H1 (cell line): ENCODE results near the gene CDKN1A. TPM values are rescaled to one million over a fixed set of nuclear protein-coding genes. Genes with fewer than 3 reads are reported as not detected.

ENCODE experiments used
- CTCF ChIP-seq, 3 experiments: IDR thresholded peaks; 1 replicate in 2 of 3; 2 replicates in 1 of 3; pipeline versions ENCODE4 v1.5.1 to v1.6.1; 2011; ENCODE audit warnings: low read length in 3 of 3, mild to moderate bottlenecking in 3 of 3, inconsistent platforms in 2 of 3, low read depth in 1 of 3, moderate library complexity in 1 of 3; ENCODE audit not compliant: insufficient read depth in 1 of 3; ENCODE audit errors: control extremely low read depth in 1 of 3
- PHF8 ChIP-seq: fragments of 200-600 bp; sonication (generic); conservative IDR thresholded peaks from 2 replicates; pipeline ENCODE4 v1.7.1; 2012; ENCODE audit warnings: low read depth, mild to moderate bottlenecking, inconsistent platforms, low read length, moderate library complexity
- ZNF274 ChIP-seq: IDR thresholded peaks from 2 replicates; pipeline ENCODE4 v1.7.0; 2012; ENCODE audit warnings: low read length, borderline replicate concordance; ENCODE audit errors: extremely low read depth
- polyA plus RNA-seq, 7 experiments: library from polyadenylated mRNA; depleted of rRNA in 3 of 7; stranded (reverse) in 5 of 7; unstranded in 2 of 7; fragments of >200 nt in 5 of 7; fragments of 200-250 nt in 2 of 7; gene quantifications; 1 replicate in 5 of 7; 2 replicates in 1 of 7; 4 replicates in 1 of 7; pipeline versions ENCODE4 v1.2.1 to v1.2.3, GENCODE V29; 2011 to 2013; ENCODE audit warnings: missing spikeins in 2 of 7, mixed read lengths in 2 of 7
- total RNA-seq: library from RNA; stranded (reverse); fragmentation: NEBNext Ultra II Directional; extraction: Animal tissue kit (Norgen Biotek cat#: 25700); gene quantifications from 2 replicates; pipeline ENCODE4 v1.2.1, GENCODE V29; 2021

The CDKN1A gene
- total and polyA plus RNA-seq, 2 of the 8 experiments (the other 6 are each of a cell fraction or from before 2014, with no cell fraction given) = 15.2 to 36.0 TPM

- TF ChIP-seq ZNF274 = no peak
- TF ChIP-seq PHF8 = no peak
- TF ChIP-seq CTCF (IDR thresholded peaks at IDR 0.05; ENCODE audit: control extremely low read depth in 1 of 3, insufficient read depth in 1 of 3, low read depth in 1 of 3, low read length in 3 of 3) = no peak
These were observed 9.9 kb upstream of the CDKN1A start (continued) for GRCh38 chr6:36668591-36668990.
